Effector memory CD4-positive, alpha-beta T cell (primary cell): Measurements from ENCODE around the gene SPRY2.

Experiments
- DNase-seq, 3 donors: peaks; one replicate each; pipeline ENCODE4 v3.0.0-alpha.2; 2020
- H3K27ac ChIP-seq: 2 replicates; pipeline ENCODE4 v1.7.0; 2013; ENCODE audit warnings: mild to moderate bottlenecking, low read length, moderate library complexity; ENCODE audit not compliant: insufficient read depth, poor library complexity, severe bottlenecking
- H3K27me3 ChIP-seq: replicated peaks from 2 replicates; pipeline ENCODE4 v1.7.0; 2013; ENCODE audit warnings: mild to moderate bottlenecking, low read length; ENCODE audit not compliant: insufficient read depth, control insufficient read depth, poor library complexity, severe bottlenecking
- H3K36me3 ChIP-seq: 2 replicates; pipeline ENCODE4 v1.7.0; 2013; ENCODE audit warnings: mild to moderate bottlenecking, low read length, moderate library complexity; ENCODE audit not compliant: control insufficient read depth, insufficient read depth
- H3K4me1 ChIP-seq: 2 replicates; pipeline ENCODE4 v1.7.0; 2013; ENCODE audit warnings: low read length, mild to moderate bottlenecking; ENCODE audit not compliant: control insufficient read depth, insufficient read depth, poor library complexity, severe bottlenecking
- H3K4me3 ChIP-seq: 2 replicates; pipeline ENCODE4 v1.7.0; 2013; ENCODE audit warnings: low read length, low read depth, mild to moderate bottlenecking; ENCODE audit not compliant: insufficient read depth, poor library complexity, severe bottlenecking
- H3K9me3 ChIP-seq: 2 replicates; pipeline ENCODE4 v1.7.0; 2013; ENCODE audit warnings: mild to moderate bottlenecking, low read length, moderate library complexity; ENCODE audit not compliant: control insufficient read depth

The SPRY2 gene

GRCh38 chr13:80319004-80319403, 21.9 kb downstream of the SPRY2 start:
- H3K4me1 ChIP-seq = no peaks in the 10 kb centered on the region
- H3K36me3 ChIP-seq = no peaks in the 10 kb centered on the region
- no peak overlapping the region for H3K4me3 ChIP-seq
- H3K27ac ChIP-seq = no peak overlapping the region
- H3K9me3 ChIP-seq = no peaks in the 10 kb centered on the region
- no peak for DNase-seq
- no peaks in the 10 kb centered on the region for H3K27me3 ChIP-seq

- no peaks in the 10 kb centered on the region for H3K9me3 ChIP-seq
- H3K27ac ChIP-seq = no peak overlapping the region
- H3K27me3 ChIP-seq = no peaks in the 10 kb centered on the region
- DNase-seq = no peak
- no peaks in the 10 kb centered on the region for H3K36me3 ChIP-seq
- H3K4me1 ChIP-seq = no peaks in the 10 kb centered on the region
- H3K4me3 ChIP-seq = no peak overlapping the region
Observed at GRCh38 chr13:80314711-80315653, 25.9 kb downstream of the SPRY2 start.

- Histone ChIP-seq H3K36me3 (no peaks in the 10 kb centered on the region), H3K27ac (no peak overlapping the region), H3K4me3 (no peak overlapping the region), H3K4me1 (no peaks in the 10 kb centered on the region), H3K9me3 (no peaks in the 10 kb centered on the region), H3K27me3 (no peaks in the 10 kb centered on the region)
- DNase-seq = no peak
Observed at GRCh38 chr13:80313668-80314256, 27.2 kb downstream of the SPRY2 start.

GRCh38 chr13:80312967-80313366, 28.0 kb downstream of the SPRY2 start:
- H3K36me3 ChIP-seq = no peaks in the 10 kb centered on the region
- H3K4me1 ChIP-seq = no peaks in the 10 kb centered on the region
- H3K4me3 ChIP-seq = no peak overlapping the region
- H3K27me3 ChIP-seq = no peaks in the 10 kb centered on the region
- H3K9me3 ChIP-seq = no peaks in the 10 kb centered on the region
- H3K27ac ChIP-seq = no peak overlapping the region
- DNase-seq = no peak

GRCh38 chr13:80312012-80312704, 28.8 kb downstream of the SPRY2 start:
- Histone ChIP-seq H3K4me3 (no peak overlapping the region), H3K9me3 (no peaks in the 10 kb centered on the region), H3K27me3 (no peaks in the 10 kb centered on the region), H3K4me1 (no peaks in the 10 kb centered on the region), H3K27ac (no peak overlapping the region), H3K36me3 (no peaks in the 10 kb centered on the region)
- no peak for DNase-seq

- Histone ChIP-seq H3K27me3 (no peaks in the 10 kb centered on the region), H3K36me3 (no peaks in the 10 kb centered on the region), H3K27ac (no peak overlapping the region), H3K9me3 (no peaks in the 10 kb centered on the region), H3K4me1 (no peaks in the 10 kb centered on the region), H3K4me3 (no peak overlapping the region)
- DNase-seq = no peak
Observed at GRCh38 chr13:80309926-80310325, 31.0 kb downstream of the SPRY2 start.

- Histone ChIP-seq H3K4me1 (no peaks in the 10 kb centered on the region), H3K27ac (no peak overlapping the region), H3K4me3 (no peak overlapping the region), H3K36me3 (no peaks in the 10 kb centered on the region), H3K27me3 (no peaks in the 10 kb centered on the region), H3K9me3 (no peaks in the 10 kb centered on the region)
- DNase-seq = no peak
Observed at GRCh38 chr13:80307401-80307987, 33.4 kb downstream of the SPRY2 start.

- Histone ChIP-seq H3K4me1 (no peaks in the 10 kb centered on the region), H3K27ac (no peak overlapping the region), H3K36me3 (no peaks in the 10 kb centered on the region), H3K4me3 (no peak overlapping the region), H3K27me3 (no peaks in the 10 kb centered on the region), H3K9me3 (no peaks in the 10 kb centered on the region)
- no peak for DNase-seq
Observed at GRCh38 chr13:80306337-80306972, 34.5 kb downstream of the SPRY2 start.

- Histone ChIP-seq H3K27me3 (no peaks in the 10 kb centered on the region), H3K36me3 (no peaks in the 10 kb centered on the region), H3K4me1 (no peaks in the 10 kb centered on the region), H3K9me3 (no peaks in the 10 kb centered on the region), H3K4me3 (no peak overlapping the region), H3K27ac (no peak overlapping the region)
- DNase-seq = no peak
Observed at GRCh38 chr13:80305737-80306136, 35.2 kb downstream of the SPRY2 start.
